HG02623 (cell line): Measurements from ENCODE around the gene CTNND2.

Experiments used
- ATAC-seq: cut with Tn5 transposase; IDR thresholded peaks from one replicate; pipeline ENCODE4 v1.9.1; 2021; ENCODE audit warnings: moderate library complexity; ENCODE audit not compliant: unreplicated experiment

The CTNND2 gene

DNA sequence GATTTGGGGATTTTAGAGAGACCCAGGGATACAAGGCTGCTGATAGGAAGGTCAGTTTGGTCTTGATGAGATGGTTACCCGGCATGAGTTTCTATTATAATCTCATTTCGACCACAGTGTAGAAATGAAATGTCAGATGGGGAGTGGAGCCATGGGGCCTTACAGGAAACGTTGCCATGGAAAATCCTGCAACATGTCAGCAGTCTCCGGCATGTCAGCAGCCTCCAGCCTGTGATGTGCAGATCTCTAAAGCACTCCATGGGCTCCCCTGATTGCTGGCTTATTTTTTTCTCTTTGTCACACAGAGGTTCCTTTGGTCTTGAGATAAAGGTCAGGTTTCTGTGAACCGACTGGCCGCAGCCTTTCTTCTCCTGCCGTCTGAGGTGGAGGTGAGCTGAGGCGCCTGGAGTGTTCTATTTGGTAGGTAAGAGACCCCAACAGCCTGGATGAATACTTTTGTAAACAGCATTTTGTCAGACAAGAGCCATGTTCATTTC lies 934.5 kb downstream of the CTNND2 start:
- ATAC-seq: no peak

DNA sequence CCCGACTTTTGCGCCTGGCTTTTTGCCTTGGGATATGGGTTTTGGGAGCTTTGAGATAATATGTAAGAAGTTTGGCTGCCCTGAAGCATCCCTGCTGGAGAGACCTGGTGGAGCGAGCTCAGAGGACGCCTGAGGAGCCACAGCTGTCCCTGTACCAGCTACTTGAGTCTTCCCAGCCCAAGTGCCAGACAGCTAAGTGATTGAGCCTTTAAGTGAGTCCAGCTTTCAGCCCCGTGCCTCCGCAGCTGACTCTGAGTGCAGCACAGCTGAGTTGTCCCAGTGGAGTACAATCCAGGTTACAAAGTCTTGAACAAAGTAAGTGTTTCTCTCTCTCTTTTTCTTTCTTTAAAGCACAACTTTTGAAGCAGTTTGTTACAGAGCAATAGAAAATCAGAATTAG lies 939.4 kb downstream of the CTNND2 start:
- ATAC-seq: no peak

DNA sequence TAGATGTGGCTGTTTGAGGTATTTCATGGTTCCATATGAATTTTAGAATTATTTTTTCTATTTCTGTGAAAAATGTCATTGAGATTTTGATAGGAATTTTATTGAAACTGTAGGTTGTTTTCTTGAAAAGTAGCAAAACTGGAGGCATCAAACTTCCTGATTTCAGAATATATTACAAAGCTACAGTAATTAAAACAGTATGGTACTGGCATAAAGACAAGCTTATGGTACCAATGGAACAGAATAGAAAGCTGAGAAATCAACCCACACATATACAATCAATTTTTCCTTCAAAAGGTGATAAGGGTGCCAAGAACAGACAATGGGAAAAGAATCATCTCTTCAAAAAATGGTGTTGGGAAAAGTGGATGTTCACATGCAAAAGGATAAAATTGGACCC lies 945.5 kb downstream of the CTNND2 start:
- no peak for ATAC-seq

DNA sequence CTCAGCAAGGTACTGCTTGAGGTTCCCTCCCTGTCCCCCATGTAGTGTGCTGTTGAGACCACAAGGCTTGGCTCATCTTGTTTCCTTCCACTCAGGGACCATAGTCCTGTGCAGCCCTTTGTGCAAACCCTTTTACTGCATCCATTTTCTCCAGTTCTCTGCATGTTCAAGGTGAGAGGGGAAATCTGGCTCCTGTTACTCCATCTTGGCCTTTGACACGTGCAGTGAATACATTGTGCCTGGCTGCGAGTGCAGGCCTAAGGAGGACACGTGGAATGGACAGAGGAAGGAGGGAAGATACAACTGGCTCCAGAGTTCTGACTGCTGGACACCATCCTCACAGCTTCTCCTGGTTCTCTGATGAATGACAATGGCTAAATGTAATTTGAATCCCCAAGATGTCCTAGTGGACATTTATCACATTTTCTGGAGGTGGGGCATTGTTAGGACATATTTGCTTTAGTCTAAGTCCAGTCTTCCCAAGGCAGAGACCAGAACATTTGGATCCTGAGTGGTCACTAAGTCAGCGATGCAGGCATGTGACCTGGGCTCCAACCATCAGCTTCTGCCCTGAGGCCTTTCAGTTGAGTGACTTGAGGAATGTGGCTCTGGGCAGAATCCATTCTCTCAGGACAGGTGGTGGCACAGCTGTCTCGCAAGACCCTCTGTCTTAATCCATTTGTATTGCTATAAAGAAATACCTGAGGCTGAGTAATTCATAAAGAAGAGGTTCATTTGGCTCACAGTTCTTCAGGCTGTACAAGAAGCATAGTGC lies 954.2 kb downstream of the CTNND2 start:
- ATAC-seq: no peak

DNA sequence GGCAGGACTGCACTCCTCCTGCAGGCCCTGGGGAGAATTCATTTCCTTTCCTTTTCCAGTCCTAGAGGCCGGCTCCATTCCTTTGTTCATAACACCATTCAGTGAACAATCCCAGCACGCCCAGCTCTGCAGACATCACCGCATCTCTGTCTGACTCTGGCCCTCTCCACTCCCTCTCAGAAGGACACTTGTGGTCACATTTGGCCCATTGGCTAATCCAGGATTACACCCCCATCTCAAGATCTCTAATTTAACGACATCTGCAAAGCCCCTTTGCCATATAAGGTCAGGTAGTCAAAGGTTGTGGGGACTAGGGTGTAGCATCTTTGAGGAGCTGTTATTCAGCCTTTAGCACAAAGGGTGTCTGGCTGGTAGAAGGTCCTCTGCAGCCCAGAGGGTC lies 958.2 kb downstream of the CTNND2 start:
- ATAC-seq: no peak

DNA sequence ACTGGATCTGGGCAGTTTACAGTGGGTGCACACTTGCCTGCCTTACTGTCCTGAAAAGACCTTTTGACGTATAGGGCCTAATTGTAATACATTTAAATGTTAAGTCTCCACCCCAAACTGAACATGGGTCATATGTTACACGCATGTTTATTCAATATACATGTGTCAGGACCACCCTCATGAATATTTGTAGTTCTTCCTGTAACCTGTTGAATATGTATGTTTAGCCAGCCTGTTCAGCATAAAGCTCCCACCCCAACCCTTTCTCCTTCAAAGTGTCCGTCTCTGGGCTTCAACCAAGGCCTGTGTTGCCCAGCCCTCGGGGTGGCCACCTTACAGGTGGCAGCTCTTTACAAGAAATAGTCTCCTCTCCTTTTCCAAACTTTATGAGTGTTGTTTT lies 962.3 kb downstream of the CTNND2 start:
- no peak for ATAC-seq

DNA sequence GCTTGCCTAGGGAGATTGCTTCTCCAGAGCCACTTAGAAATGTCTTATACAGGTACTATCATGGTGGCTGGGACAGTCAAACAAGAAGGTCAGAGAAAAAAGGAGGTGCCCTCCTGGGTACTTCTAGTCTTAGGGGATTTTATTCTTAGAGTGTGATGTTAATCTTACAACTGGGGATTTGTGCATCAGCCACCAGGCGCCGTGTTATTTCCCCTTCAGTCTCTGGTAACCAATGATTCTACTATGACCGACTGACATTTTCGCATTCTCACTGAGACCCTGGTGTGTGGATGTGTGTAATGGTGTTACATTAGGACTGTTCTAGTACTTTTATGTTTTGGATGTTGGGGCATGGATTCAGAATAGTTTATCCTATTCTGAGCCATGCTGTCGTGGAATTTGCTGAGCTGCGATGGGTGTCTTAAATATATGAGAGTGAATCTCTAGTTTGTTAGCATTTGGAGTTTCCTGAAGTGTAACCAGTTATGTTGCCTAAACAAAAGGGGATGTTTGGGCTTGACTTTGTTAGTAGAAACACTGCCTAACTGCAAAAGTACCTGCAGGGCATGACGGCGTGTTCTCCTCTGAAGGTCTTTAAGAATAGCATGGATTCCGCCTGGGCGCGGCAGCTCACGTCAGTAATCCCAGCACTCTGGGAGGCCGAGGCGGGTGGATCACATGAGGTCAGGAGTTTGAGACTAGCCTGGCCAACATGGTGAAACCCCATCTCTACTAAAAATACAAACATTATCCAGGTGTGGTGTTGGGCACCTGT lies 968.0 kb downstream of the CTNND2 start:
- ATAC-seq: no peak

DNA sequence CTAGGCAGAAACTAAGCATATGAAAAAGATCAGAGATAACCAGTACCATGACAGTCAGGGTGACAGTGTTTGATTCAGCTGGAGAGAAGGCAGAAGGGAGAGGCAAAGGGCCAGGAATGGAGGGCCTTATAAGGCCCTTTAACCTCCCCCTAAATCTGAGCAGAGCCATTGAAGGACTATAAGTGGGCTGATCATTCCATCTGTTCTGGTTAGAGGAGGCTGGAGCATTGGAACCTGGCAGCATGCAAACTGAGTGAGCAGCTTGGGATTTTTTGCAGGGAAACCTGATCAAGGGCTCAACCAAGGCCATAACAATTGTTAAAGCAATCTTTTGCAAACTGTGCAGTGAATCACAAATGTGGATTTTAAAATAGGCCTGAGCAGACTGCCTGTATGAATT lies 968.7 kb downstream of the CTNND2 start:
- ATAC-seq: no peak

DNA sequence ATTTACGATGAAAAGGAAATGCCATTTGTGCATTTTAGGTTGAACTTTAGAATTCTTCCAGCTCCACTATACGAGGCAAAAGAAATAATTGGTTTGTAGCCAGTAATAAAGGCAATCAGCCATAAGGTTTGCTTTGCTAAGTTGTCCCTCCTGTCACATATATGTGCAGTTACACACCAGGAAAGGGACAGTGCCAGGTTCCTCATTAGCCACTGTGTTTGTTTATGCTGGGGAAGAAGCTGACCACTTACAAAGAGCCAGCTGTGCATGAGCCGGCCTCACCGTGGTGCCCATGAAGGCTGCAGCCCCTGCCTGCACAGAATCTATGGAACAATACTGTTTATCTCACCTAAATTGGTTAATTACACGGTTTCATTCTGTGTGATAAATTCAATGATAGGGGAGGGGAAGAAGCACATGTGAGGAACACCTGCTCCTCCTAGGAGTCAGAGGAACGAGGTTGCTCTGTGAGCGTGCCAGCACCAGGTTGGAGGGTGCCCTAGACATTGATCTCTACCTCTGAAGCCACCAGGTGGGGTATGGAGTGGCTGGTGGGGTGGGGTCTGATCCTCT lies 969.4 kb downstream of the CTNND2 start:
- ATAC-seq: no peak

DNA sequence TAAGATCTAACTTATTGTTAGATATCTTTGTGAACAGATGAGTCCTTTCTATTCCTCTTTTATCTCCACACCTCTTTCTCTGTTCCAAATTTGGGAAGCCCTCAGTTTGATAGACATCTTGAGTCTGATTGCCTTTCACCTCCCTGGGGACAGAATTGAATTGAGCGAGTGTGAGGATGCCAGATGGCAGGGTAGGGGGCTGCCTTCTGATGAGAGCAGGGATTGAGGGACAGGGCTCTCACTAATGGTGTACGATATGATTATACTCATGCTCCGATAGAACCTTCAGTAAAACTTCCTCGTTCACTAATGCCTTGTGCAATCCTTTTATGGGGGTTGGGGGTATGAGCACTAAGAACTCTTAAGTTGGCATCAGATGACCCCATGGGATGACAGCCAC lies 971.1 kb downstream of the CTNND2 start:
- ATAC-seq: no peak

DNA sequence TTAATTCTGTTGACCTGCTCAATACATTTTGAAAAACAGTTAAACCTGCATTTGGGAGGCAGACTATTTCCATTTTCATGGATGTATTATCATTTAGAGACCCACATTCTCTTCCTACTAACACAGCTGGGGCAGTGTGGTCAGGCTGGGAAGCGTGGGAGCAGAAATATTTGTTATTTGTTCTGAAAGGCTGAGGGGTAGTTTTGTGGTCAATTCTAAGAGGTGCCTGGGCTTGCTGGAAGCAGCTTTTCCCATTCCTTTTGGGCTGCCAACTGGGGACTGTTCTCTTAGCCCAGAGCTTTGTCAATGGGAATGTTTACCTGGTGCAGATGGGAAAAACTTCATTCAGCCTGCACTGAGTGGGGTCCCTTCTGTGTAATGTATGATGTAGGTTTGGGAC lies 971.8 kb downstream of the CTNND2 start:
- no peak for ATAC-seq

DNA sequence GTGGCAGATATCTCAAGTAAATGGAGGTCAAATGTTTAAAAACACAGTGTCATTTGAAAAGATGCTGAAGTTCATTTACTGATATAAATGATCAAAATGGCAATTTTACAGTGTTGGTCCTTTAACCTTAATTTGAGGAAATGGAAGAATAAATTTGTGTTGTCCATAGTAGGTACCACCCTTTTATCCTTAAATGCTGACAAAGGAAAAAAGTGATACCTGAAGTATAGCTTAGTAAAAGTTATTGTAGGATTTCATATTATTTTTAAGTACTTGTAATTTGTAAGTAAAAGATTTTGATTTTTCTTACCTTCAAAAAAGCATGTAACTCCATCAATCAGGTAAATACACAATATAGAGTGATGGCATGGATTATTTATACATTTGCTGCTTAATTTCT lies 976.6 kb downstream of the CTNND2 start:
- ATAC-seq: no peak

DNA sequence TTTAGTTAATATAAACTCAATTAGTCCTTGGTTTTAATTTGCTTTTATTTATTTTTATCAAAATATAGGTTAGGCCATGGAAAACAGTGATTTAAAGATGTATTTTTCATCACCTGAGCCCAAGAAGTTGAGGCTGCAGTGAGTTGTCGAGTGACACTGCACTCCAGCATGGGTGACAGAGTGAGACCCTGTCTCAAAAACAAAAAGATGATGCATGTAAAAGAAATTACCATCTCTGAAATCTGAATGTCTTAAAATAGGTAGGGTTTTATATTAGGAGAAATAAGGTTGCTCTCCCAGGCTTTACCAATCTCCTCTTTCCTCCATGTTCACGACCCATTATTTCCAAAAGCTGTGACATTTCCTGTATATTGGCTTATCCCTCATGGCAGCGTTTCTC lies 980.9 kb downstream of the CTNND2 start:
- no peak for ATAC-seq
